ENCODE measurements around the gene CCNF.

Gene CCNF

GRCh38 chr16:2492292-2492691 is 63.0 kb downstream of the CCNF start:
- TF ChIP-seq ELF4 (IDR thresholded peaks at IDR 0.05) (no peak), PKNOX1 (IDR thresholded peaks at IDR 0.05) (no peak), SP1 (IDR thresholded peaks at IDR 0.05) (no peak), ARNT (IDR thresholded peaks at IDR 0.05) (no peak)
- CTCF ChIA-PET, result interaction anchor here (0.7 kb wide), 1 partner anchor 9 kb away, joined by 3 read pairs; no protein-coding TSS in a partner anchor
- no peak for DNase-seq (ENCODE audit: extremely low spot score)
- POLR2A ChIA-PET, result no interaction called here

GRCh38 chr16:2493605-2494004 is 64.4 kb downstream of the CCNF start:
- TF ChIP-seq SUZ12 (IDR thresholded peaks at IDR 0.05) (no peak), CTBP1 (IDR thresholded peaks at IDR 0.05; ENCODE audit: borderline replicate concordance) (no peak), TARDBP (IDR thresholded peaks at IDR 0.05) (no peak), LEF1 (IDR thresholded peaks at IDR 0.05; ENCODE audit: borderline replicate concordance) (no peak), L3MBTL2 (conservative IDR thresholded peaks at IDR 0.05) (no peak), ELF4 (IDR thresholded peaks at IDR 0.05) (no peak), FOXA1 (IDR thresholded peaks at IDR 0.05) (no peak), PKNOX1 (IDR thresholded peaks at IDR 0.05) (no peak)
- ChIA-PET CTCF (no interaction called here), POLR2A (no interaction called here)
- no peak for DNase-seq (ENCODE audit: extremely low spot score)

GRCh38 chr16:2494616-2495015 is 65.4 kb downstream of the CCNF start:
- DNase-seq (ENCODE audit: extremely low spot score), result no peak
- TF ChIP-seq BHLHE40 (IDR thresholded peaks at IDR 0.05; ENCODE audit: borderline replicate concordance), result no peak
- TF ChIP-seq CTBP1 (IDR thresholded peaks at IDR 0.05; ENCODE audit: borderline replicate concordance), result no peak
- TF ChIP-seq ELF4 (IDR thresholded peaks at IDR 0.05), result no peak
- no peak for TF ChIP-seq SP1 (IDR thresholded peaks at IDR 0.05)
- TF ChIP-seq HDGF (IDR thresholded peaks at IDR 0.05; ENCODE audit: borderline replicate concordance), result no peak
- no peak for TF ChIP-seq LEF1 (IDR thresholded peaks at IDR 0.05; ENCODE audit: borderline replicate concordance)
- TF ChIP-seq ARNT (IDR thresholded peaks at IDR 0.05), result no peak
- TF ChIP-seq SUZ12 (IDR thresholded peaks at IDR 0.05), result no peak
- TF ChIP-seq FOXK2 (IDR thresholded peaks at IDR 0.05), result no peak
- TF ChIP-seq FOXA1 (IDR thresholded peaks at IDR 0.05), result no peak
- TF ChIP-seq PKNOX1 (IDR thresholded peaks at IDR 0.05), result no peak
- TF ChIP-seq NFRKB (IDR thresholded peaks at IDR 0.05), result no peak
- TF ChIP-seq ZNF384 (IDR thresholded peaks at IDR 0.05), result no peak
- CTCF ChIA-PET, result no interaction called here
- POLR2A ChIA-PET, result no interaction called here

- ChIA-PET POLR2A (no interaction called here), CTCF (no interaction called here)
- no peak for DNase-seq (ENCODE audit: extremely low spot score)
- TF ChIP-seq ELF4 (IDR thresholded peaks at IDR 0.05), result no peak
- no peak for TF ChIP-seq ARNT (IDR thresholded peaks at IDR 0.05)
- no peak for TF ChIP-seq L3MBTL2 (conservative IDR thresholded peaks at IDR 0.05)
- TF ChIP-seq NFRKB (IDR thresholded peaks at IDR 0.05), result no peak
- TF ChIP-seq SP1 (IDR thresholded peaks at IDR 0.05), result no peak
- no peak for TF ChIP-seq CTBP1 (IDR thresholded peaks at IDR 0.05; ENCODE audit: borderline replicate concordance)
- no peak for TF ChIP-seq TARDBP (IDR thresholded peaks at IDR 0.05)
- TF ChIP-seq LEF1 (IDR thresholded peaks at IDR 0.05; ENCODE audit: borderline replicate concordance), result no peak
- no peak for TF ChIP-seq ZNF384 (IDR thresholded peaks at IDR 0.05)
- no peak for TF ChIP-seq PKNOX1 (IDR thresholded peaks at IDR 0.05)
- no peak for TF ChIP-seq BHLHE40 (IDR thresholded peaks at IDR 0.05; ENCODE audit: borderline replicate concordance)
These were observed 65.8 kb downstream of the CCNF start for GRCh38 chr16:2495041-2495440.

GRCh38 chr16:2496223-2497115 is 67.2 kb downstream of the CCNF start:
- ChIA-PET CTCF (no interaction called here), POLR2A (interaction anchor here (1.3 kb wide), 1 partner anchor 22 kb away, joined by 5 read pairs; the partner anchor contains the start of gene TBC1D24)
- no peak for TF ChIP-seq FOXM1 (IDR thresholded peaks at IDR 0.05; ENCODE audit: borderline replicate concordance)
- no peak for TF ChIP-seq LEF1 (IDR thresholded peaks at IDR 0.05; ENCODE audit: borderline replicate concordance)
- no peak for TF ChIP-seq CTBP1 (IDR thresholded peaks at IDR 0.05; ENCODE audit: borderline replicate concordance)
- no peak for TF ChIP-seq HDGF (IDR thresholded peaks at IDR 0.05; ENCODE audit: borderline replicate concordance)
- no peak for TF ChIP-seq ZNF384 (IDR thresholded peaks at IDR 0.05)
- no peak for TF ChIP-seq FOXK2 (IDR thresholded peaks at IDR 0.05)
- no peak for TF ChIP-seq SUZ12 (IDR thresholded peaks at IDR 0.05)
- no peak for TF ChIP-seq L3MBTL2 (conservative IDR thresholded peaks at IDR 0.05)
- DNase-seq (ENCODE audit: extremely low spot score), result no peak

GRCh38 chr16:2497116-2497630 is 67.9 kb downstream of the CCNF start:
- TF ChIP-seq ELF4 (IDR thresholded peaks at IDR 0.05) (no peak), ZNF384 (IDR thresholded peaks at IDR 0.05) (no peak), FOXM1 (IDR thresholded peaks at IDR 0.05; ENCODE audit: borderline replicate concordance) (no peak), HDGF (IDR thresholded peaks at IDR 0.05; ENCODE audit: borderline replicate concordance) (no peak), SP1 (IDR thresholded peaks at IDR 0.05) (no peak), PKNOX1 (IDR thresholded peaks at IDR 0.05) (no peak), FOXK2 (IDR thresholded peaks at IDR 0.05) (no peak), ARNT (IDR thresholded peaks at IDR 0.05) (no peak), FOXA1 (IDR thresholded peaks at IDR 0.05) (no peak), CTBP1 (IDR thresholded peaks at IDR 0.05; ENCODE audit: borderline replicate concordance) (no peak)
- CTCF ChIA-PET, result no interaction called here
- DNase-seq (ENCODE audit: extremely low spot score), result no peak
- POLR2A ChIA-PET, result interaction anchor here (1.3 kb wide), 1 partner anchor 22 kb away, joined by 5 read pairs; the partner anchor contains the start of gene TBC1D24
